Panc1 (cell line): ENCODE measurements around the gene RNGTT. TPM values are rescaled to one million over a fixed set of nuclear protein-coding genes. Genes with fewer than 3 reads are reported as not detected.

ENCODE experiments used
- ATAC-seq: fragments of 200-7000 bp; cut with Tn5 transposase; 2 replicates; pipeline ENCODE4 v1.9.1; 2020; ENCODE audit warnings: mild to moderate bottlenecking, moderate library complexity
- BruUV-seq: library from RNA; stranded (reverse); fragments of 400-500 nt; replicated peaks from 2 replicates; lab custom pipeline; 2021; lab: Mats Ljungman, UMichigan
- CTCF ChIA-PET: fragments of 300-600 bp; sonication (Branson Sonifier 250); formaldehyde crosslinking; loops from one replicate; lab custom pipeline; 2022; ENCODE audit warnings: antibody characterized with exemption; lab: Charles Lee
- POLR2A ChIA-PET: fragments of 300-600 bp; sonication (Branson Sonifier 250); formaldehyde crosslinking; loops from one replicate; lab custom pipeline; 2022; ENCODE audit warnings: antibody characterized with exemption; lab: Charles Lee
- DNase-seq: peaks from one replicate; pipeline ENCODE4 v3.0.0-alpha.2; 2010; ENCODE audit warnings: low read depth, low spot score
- H3K27ac ChIP-seq: 2 replicates; pipeline ENCODE4 v1.5.1; 2011; ENCODE audit warnings: mild to moderate bottlenecking, low read length, inconsistent platforms
- H3K27me3 ChIP-seq: fragments of 200-500 bp; sonication (Bioruptor generic); 2 replicates; pipeline ENCODE4 v1.6.0; 2014; ENCODE audit warnings: low read length, inconsistent platforms; ENCODE audit not compliant: control insufficient read depth, insufficient read depth
- H3K36me3 ChIP-seq: fragments of 200-500 bp; sonication (Bioruptor generic); 2 replicates; pipeline ENCODE4 v1.5.1; 2014; ENCODE audit warnings: inconsistent platforms, mild to moderate bottlenecking, low read length, moderate library complexity; ENCODE audit not compliant: control insufficient read depth, insufficient read depth
- H3K4me1 ChIP-seq: 2 replicates; pipeline ENCODE4 v1.5.1; 2011; ENCODE audit warnings: inconsistent platforms, mild to moderate bottlenecking, low read length, moderate library complexity; ENCODE audit not compliant: control insufficient read depth, insufficient read depth
- H3K4me3 ChIP-seq, 2 experiments: 2 replicates each; pipeline ENCODE4 v1.5.1; 2011 to 2012; ENCODE audit warnings: low read depth in 2 of 2, low read length in 2 of 2, mild to moderate bottlenecking in 2 of 2, inconsistent platforms in 1 of 2, moderate library complexity in 1 of 2
- H3K9me3 ChIP-seq: fragments of 200-500 bp; sonication (Bioruptor generic); 2 replicates; pipeline ENCODE4 v1.5.1; 2014; ENCODE audit warnings: low read depth, mild to moderate bottlenecking, inconsistent platforms, low read length, moderate library complexity; ENCODE audit not compliant: control insufficient read depth, insufficient read depth
- POLR2AphosphoS5 ChIP-seq: IDR thresholded peaks from 2 replicates; pipeline ENCODE4 v1.6.1; 2012; ENCODE audit warnings: mild to moderate bottlenecking, low read depth, low read length, moderate library complexity
- SIN3A ChIP-seq: IDR thresholded peaks from 2 replicates; pipeline ENCODE4 v1.6.1; 2012; ENCODE audit warnings: low read depth, mild to moderate bottlenecking, low read length, moderate library complexity, borderline replicate concordance; ENCODE audit not compliant: insufficient read depth
- TCF7L2 ChIP-seq: IDR thresholded peaks from 2 replicates; pipeline ENCODE4 v1.6.1; 2011; ENCODE audit warnings: mild to moderate bottlenecking, low read depth, low read length, inconsistent platforms
- in situ Hi-C: cut with HindIII; loops from 2 replicates; pipeline ENCODE4 v1.10.0; 2016; ENCODE audit warnings: low sequenced_read_pairs, low pct_unique_long_range_greater_than_20kb
- intact Hi-C: fragments of 100-400 bp; cut with micrococcal nuclease; formaldehyde crosslinking; loops from one replicate; pipeline ENCODE4 v1.10.0; 2022; ENCODE audit not compliant: unreplicated experiment
- total RNA-seq: library from RNA; stranded (reverse); gene quantifications from one replicate; pipeline ENCODE4 v1.2.1, GENCODE V29; 2021; ENCODE audit not compliant: unreplicated experiment
- TF ChIP-seq, protein P1 (sequence below), 2 experiments: IDR thresholded peaks; 2 replicates each; pipeline ENCODE4 v1.6.1; 2011 to 2012; ENCODE audit warnings: low read depth in 2 of 2, control low read depth in 1 of 2, low read length in 1 of 2, mild to moderate bottlenecking in 1 of 2, moderate library complexity in 1 of 2; ENCODE audit not compliant: insufficient read depth in 1 of 2
- TF ChIP-seq, protein P2 (sequence below): fragments of 450-650 bp; IDR thresholded peaks from 2 replicates; pipeline ENCODE4 v1.5.1; 2017; ENCODE audit warnings: mild to moderate bottlenecking

RNGTT gene
- total RNA-seq, 1 experiment from 2014 or later = 21.2 TPM

DNA sequence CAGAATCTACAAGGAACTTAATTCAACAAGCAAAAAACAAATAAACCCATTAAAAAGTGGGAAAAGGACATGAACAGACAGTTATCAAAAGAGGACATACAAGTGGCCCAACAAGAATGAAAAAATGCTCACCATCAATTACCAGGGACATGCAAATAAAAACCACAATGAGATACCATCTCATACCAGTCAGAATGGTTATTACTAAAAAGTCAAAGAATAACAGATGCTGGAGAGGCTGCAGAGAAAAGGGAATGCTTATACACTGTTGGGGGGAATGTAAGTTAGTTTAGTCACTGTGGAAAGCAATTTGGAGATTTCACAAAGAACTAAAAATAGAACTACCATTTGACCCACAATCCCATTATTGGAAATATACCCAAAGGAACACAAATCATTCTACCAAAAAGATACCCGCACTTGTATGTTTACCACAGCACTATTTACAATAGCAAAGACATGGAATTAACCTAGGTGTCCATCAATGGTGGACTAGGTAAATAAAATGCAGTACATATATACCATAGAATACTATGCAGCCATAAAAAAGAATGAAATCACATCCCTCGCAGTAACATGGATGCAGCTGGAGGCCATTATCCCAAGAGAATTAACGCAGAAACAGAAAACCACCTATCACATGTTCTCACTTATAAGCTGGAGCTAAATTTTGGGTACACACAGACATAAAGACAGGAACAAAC lies 48.4 kb downstream of the RNGTT start:
- Histone ChIP-seq H3K4me1 (no peaks in the 10 kb centered on the region), H3K27ac (no peak overlapping the region), H3K4me3 (no peak overlapping the region), H3K27me3 (no peaks in the 10 kb centered on the region), H3K9me3 (no peaks in the 10 kb centered on the region), H3K36me3 (no peaks in the 10 kb centered on the region)
- in situ Hi-C loops = no loop called here
- TF ChIP-seq POLR2AphosphoS5 (no peak), SIN3A (no peak), TCF7L2 (no peak)
- TF ChIP-seq, protein P1, sequence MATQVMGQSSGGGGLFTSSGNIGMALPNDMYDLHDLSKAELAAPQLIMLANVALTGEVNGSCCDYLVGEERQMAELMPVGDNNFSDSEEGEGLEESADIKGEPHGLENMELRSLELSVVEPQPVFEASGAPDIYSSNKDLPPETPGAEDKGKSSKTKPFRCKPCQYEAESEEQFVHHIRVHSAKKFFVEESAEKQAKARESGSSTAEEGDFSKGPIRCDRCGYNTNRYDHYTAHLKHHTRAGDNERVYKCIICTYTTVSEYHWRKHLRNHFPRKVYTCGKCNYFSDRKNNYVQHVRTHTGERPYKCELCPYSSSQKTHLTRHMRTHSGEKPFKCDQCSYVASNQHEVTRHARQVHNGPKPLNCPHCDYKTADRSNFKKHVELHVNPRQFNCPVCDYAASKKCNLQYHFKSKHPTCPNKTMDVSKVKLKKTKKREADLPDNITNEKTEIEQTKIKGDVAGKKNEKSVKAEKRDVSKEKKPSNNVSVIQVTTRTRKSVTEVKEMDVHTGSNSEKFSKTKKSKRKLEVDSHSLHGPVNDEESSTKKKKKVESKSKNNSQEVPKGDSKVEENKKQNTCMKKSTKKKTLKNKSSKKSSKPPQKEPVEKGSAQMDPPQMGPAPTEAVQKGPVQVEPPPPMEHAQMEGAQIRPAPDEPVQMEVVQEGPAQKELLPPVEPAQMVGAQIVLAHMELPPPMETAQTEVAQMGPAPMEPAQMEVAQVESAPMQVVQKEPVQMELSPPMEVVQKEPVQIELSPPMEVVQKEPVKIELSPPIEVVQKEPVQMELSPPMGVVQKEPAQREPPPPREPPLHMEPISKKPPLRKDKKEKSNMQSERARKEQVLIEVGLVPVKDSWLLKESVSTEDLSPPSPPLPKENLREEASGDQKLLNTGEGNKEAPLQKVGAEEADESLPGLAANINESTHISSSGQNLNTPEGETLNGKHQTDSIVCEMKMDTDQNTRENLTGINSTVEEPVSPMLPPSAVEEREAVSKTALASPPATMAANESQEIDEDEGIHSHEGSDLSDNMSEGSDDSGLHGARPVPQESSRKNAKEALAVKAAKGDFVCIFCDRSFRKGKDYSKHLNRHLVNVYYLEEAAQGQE (IDR thresholded peaks at IDR 0.05; ENCODE audit: insufficient read depth in 1 of 2, low read depth in 2 of 2, low read length in 1 of 2) = no peak
- TF ChIP-seq, protein P2, sequence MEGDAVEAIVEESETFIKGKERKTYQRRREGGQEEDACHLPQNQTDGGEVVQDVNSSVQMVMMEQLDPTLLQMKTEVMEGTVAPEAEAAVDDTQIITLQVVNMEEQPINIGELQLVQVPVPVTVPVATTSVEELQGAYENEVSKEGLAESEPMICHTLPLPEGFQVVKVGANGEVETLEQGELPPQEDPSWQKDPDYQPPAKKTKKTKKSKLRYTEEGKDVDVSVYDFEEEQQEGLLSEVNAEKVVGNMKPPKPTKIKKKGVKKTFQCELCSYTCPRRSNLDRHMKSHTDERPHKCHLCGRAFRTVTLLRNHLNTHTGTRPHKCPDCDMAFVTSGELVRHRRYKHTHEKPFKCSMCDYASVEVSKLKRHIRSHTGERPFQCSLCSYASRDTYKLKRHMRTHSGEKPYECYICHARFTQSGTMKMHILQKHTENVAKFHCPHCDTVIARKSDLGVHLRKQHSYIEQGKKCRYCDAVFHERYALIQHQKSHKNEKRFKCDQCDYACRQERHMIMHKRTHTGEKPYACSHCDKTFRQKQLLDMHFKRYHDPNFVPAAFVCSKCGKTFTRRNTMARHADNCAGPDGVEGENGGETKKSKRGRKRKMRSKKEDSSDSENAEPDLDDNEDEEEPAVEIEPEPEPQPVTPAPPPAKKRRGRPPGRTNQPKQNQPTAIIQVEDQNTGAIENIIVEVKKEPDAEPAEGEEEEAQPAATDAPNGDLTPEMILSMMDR = no peak
- POLR2A ChIA-PET = no interaction called here
- intact Hi-C loops = no loop called here
- CTCF ChIA-PET = no interaction called here
- ATAC-seq (no peak), DNase-seq (no peak)
- no TSS peak for BruUV-seq

DNA sequence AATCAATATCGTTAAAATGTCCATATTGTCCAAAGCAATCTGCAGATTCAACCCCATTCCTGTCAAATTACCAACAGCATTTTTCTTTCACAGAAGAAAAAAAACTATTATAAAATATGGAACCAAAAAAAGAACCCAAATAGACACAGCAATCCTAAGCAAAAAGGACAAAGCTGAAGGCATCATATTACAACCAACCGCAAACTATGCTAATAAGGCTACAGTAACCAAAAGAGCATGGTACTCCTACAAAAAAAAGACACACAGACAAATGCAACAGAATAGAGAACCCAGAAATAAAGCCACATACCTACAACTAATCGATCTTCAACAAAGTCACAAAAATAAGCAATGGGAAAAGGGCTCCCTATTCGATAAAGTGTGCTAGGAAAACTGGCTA lies 49.2 kb downstream of the RNGTT start:
- no TSS peak for BruUV-seq
- no peak for ATAC-seq
- Histone ChIP-seq H3K36me3 (no peaks in the 10 kb centered on the region), H3K9me3 (no peaks in the 10 kb centered on the region), H3K27ac (no peak overlapping the region), H3K27me3 (no peaks in the 10 kb centered on the region), H3K4me1 (no peaks in the 10 kb centered on the region), H3K4me3 (no peak overlapping the region)
- intact Hi-C loops (no loop called here), in situ Hi-C loops (no loop called here)
- TF ChIP-seq, protein P1 (IDR thresholded peaks at IDR 0.05; ENCODE audit: insufficient read depth in 1 of 2, low read depth in 2 of 2, low read length in 1 of 2) = no peak
- TF ChIP-seq SIN3A (no peak), POLR2AphosphoS5 (no peak), TCF7L2 (no peak)
- TF ChIP-seq, protein P2 = no peak
- no peak for DNase-seq
- ChIA-PET POLR2A (no interaction called here), CTCF (no interaction called here)
